GM13977 (cell line): ENCODE measurements around the gene NUP58.
A peak's percentile ranks its signal among the peaks of the same experiment; 100 is the strongest.

ENCODE experiments used
- DNase-seq: peaks from one replicate; pipeline ENCODE4 v3.0.0; 2012; ENCODE audit warnings: low spot score
- in situ Hi-C: fragments of 300-500 bp; cut with MboI; formaldehyde crosslinking; loops from one replicate; pipeline ENCODE4 v1.12.0; 2022; ENCODE audit warnings: low sequenced_read_pairs, low pct_unique_long_range_greater_than_20kb, mixed read lengths, inconsistent platforms; ENCODE audit not compliant: unreplicated experiment
- TF ChIP-seq, protein P1 (sequence below): IDR thresholded peaks from 2 replicates; pipeline ENCODE4 v1.5.1; 2012; ENCODE audit warnings: mild to moderate bottlenecking, control low read depth; ENCODE audit not compliant: insufficient read depth; ENCODE audit errors: extremely low read depth, missing control alignments

NUP58 gene

GRCh38 chr13:25286308-25286968, 15.0 kb upstream of the NUP58 start:
- TF ChIP-seq, protein P1, sequence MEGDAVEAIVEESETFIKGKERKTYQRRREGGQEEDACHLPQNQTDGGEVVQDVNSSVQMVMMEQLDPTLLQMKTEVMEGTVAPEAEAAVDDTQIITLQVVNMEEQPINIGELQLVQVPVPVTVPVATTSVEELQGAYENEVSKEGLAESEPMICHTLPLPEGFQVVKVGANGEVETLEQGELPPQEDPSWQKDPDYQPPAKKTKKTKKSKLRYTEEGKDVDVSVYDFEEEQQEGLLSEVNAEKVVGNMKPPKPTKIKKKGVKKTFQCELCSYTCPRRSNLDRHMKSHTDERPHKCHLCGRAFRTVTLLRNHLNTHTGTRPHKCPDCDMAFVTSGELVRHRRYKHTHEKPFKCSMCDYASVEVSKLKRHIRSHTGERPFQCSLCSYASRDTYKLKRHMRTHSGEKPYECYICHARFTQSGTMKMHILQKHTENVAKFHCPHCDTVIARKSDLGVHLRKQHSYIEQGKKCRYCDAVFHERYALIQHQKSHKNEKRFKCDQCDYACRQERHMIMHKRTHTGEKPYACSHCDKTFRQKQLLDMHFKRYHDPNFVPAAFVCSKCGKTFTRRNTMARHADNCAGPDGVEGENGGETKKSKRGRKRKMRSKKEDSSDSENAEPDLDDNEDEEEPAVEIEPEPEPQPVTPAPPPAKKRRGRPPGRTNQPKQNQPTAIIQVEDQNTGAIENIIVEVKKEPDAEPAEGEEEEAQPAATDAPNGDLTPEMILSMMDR: no peak
- DNase-seq: peak; percentile 42
- in situ Hi-C loops: no loop called here

GRCh38 chr13:25286969-25287961, 14.2 kb upstream of the NUP58 start, which contains the start of gene MTMR6:
TSS of gene MTMR6 (minus strand) at chr13:25287488. CDS start at chr13:25287247, 241 bp downstream.
- peak; percentile 96 for DNase-seq
- in situ Hi-C loops: no loop called here
- TF ChIP-seq, protein P1: peak; percentile 96

GRCh38 chr13:25288966-25289365, 12.5 kb upstream of the NUP58 start:
- TF ChIP-seq, protein P1: no peak
- no peak for DNase-seq
- in situ Hi-C loops: no loop called here

DNA sequence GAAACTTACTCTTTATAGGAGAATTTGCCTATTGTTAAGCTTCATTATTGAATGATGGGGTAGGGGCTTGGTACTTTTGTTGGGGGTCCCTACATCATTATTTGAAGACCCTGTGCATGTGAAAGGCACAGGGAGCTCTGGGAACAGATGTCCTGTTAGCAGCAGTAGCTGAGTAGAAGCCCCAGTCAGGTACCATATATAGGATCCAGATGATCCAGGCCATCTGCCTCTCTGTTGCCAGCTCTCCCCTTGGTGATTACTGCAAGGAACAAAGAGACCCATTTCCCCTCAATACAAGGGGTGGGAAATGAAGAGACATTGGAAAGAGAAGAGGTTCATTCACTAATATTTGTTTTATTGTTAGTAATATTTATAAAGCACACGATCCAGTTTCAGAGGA, 9.7 kb upstream of the NUP58 start:
- TF ChIP-seq, protein P1: no peak
- DNase-seq: no peak
- in situ Hi-C loops: no loop called here

GRCh38 chr13:25292301-25292700, 9.1 kb upstream of the NUP58 start:
- in situ Hi-C loops: no loop called here
- no peak for DNase-seq
- TF ChIP-seq, protein P1: no peak

GRCh38 chr13:25295228-25295627, 6.2 kb upstream of the NUP58 start:
- TF ChIP-seq, protein P1: no peak
- DNase-seq: no peak
- in situ Hi-C loops: no loop called here
